Trophoblast cell (in vitro differentiated cells and primary cell): ENCODE measurements around the gene RAB11FIP3.

Experiments used
- DNase-seq, 2 donors: peaks; one replicate each; pipeline ENCODE4 v3.0.0-alpha.2; 2016
- H2AFZ ChIP-seq: 2 replicates; pipeline ENCODE4 v1.6.1; 2013; ENCODE audit warnings: low read length, moderate library complexity, mild to moderate bottlenecking; ENCODE audit not compliant: insufficient read depth, poor library complexity
- H2AK5ac ChIP-seq: 2 replicates; pipeline ENCODE4 v1.6.1; 2013; ENCODE audit warnings: mild to moderate bottlenecking, low read length
- H2BK120ac ChIP-seq: 2 replicates; pipeline ENCODE4 v1.6.1; 2013; ENCODE audit warnings: low read length, mild to moderate bottlenecking, moderate library complexity; ENCODE audit not compliant: insufficient read depth, poor library complexity
- H2BK12ac ChIP-seq: 2 replicates; pipeline ENCODE4 v1.6.1; 2013; ENCODE audit warnings: mild to moderate bottlenecking, low read length, moderate library complexity
- H2BK5ac ChIP-seq: 2 replicates; pipeline ENCODE4 v1.6.1; 2013; ENCODE audit warnings: low read length, low read depth, moderate library complexity, mild to moderate bottlenecking; ENCODE audit not compliant: poor library complexity
- H3K14ac ChIP-seq: 2 replicates; pipeline ENCODE4 v1.6.1; 2013; ENCODE audit warnings: mild to moderate bottlenecking, low read length
- H3K18ac ChIP-seq: 2 replicates; pipeline ENCODE4 v1.6.1; 2013; ENCODE audit warnings: mild to moderate bottlenecking, low read length
- H3K23ac ChIP-seq: 2 replicates; pipeline ENCODE4 v1.6.1; 2013; ENCODE audit warnings: low read length
- H3K27ac ChIP-seq: 2 replicates; pipeline ENCODE4 v1.5.1; 2013; ENCODE audit warnings: low read depth, mild to moderate bottlenecking, inconsistent platforms, low read length, moderate library complexity
- H3K27me3 ChIP-seq: 2 replicates; pipeline ENCODE4 v1.6.1; 2013; ENCODE audit warnings: inconsistent platforms, mild to moderate bottlenecking, low read length, moderate library complexity; ENCODE audit not compliant: insufficient read depth
- H3K36me3 ChIP-seq, 2 experiments: 1 replicate in 1 of 2; 2 replicates in 1 of 2; pipeline ENCODE4 v1.6.1; 2013; ENCODE audit warnings: low read length in 2 of 2, mild to moderate bottlenecking in 2 of 2, moderate library complexity in 1 of 2; ENCODE audit not compliant: insufficient read depth in 2 of 2, control insufficient read depth in 1 of 2
- H3K4ac ChIP-seq: 2 replicates; pipeline ENCODE4 v1.6.1; 2013; ENCODE audit warnings: low read depth, mild to moderate bottlenecking, low read length, moderate library complexity
- H3K4me1 ChIP-seq, 2 experiments: 1 replicate in 1 of 2; 2 replicates in 1 of 2; pipeline ENCODE4 v1.6.1; 2013; ENCODE audit warnings: low read length in 2 of 2, mild to moderate bottlenecking in 2 of 2, moderate library complexity in 1 of 2; ENCODE audit not compliant: insufficient read depth in 2 of 2, control insufficient read depth in 1 of 2
- H3K4me2 ChIP-seq: 2 replicates; pipeline ENCODE4 v1.6.1; 2013; ENCODE audit warnings: inconsistent platforms, mild to moderate bottlenecking, low read length, moderate library complexity
- H3K4me3 ChIP-seq: 2 replicates; pipeline ENCODE4 v1.5.1; 2013; ENCODE audit warnings: mild to moderate bottlenecking, low read depth, low read length, inconsistent platforms
- H3K79me1 ChIP-seq: one replicate; pipeline ENCODE4 v1.6.1; 2013; ENCODE audit warnings: low read length
- H3K79me2 ChIP-seq: 2 replicates; pipeline ENCODE4 v1.6.1; 2013; ENCODE audit warnings: low read length, mild to moderate bottlenecking; ENCODE audit not compliant: control insufficient read depth, insufficient read depth, poor library complexity
- H3K9ac ChIP-seq: 2 replicates; pipeline ENCODE4 v1.6.1; 2013; ENCODE audit warnings: mild to moderate bottlenecking, low read length
- H3K9me3 ChIP-seq: 2 replicates; pipeline ENCODE4 v1.6.1; 2013; ENCODE audit warnings: low read depth, mild to moderate bottlenecking, control low read depth, inconsistent platforms, low read length; ENCODE audit not compliant: insufficient read depth
- H4K12ac ChIP-seq: 2 replicates; pipeline ENCODE4 v1.6.1; 2013; ENCODE audit warnings: low read depth, mild to moderate bottlenecking, low read length, moderate library complexity
- H4K8ac ChIP-seq: 2 replicates; pipeline ENCODE4 v1.6.1; 2013; ENCODE audit warnings: low read depth, mild to moderate bottlenecking, low read length, moderate library complexity
- H4K91ac ChIP-seq: one replicate; pipeline ENCODE4 v1.6.1; 2013; ENCODE audit warnings: low read depth, mild to moderate bottlenecking, low read length, moderate library complexity
- WGBS: extraction: QIAGEN DNeasy Blood & Tissue Kit; methylation state at CpG from one replicate; pipeline ENCODE4 v1.1.7; 2013; ENCODE audit warnings: missing lambda C conversion rate; ENCODE audit not compliant: insufficient read length, insufficient coverage; ENCODE audit errors: extremely low coverage; 5-methylcytosine and 5-hydroxymethylcytosine counted together

Gene RAB11FIP3

DNA sequence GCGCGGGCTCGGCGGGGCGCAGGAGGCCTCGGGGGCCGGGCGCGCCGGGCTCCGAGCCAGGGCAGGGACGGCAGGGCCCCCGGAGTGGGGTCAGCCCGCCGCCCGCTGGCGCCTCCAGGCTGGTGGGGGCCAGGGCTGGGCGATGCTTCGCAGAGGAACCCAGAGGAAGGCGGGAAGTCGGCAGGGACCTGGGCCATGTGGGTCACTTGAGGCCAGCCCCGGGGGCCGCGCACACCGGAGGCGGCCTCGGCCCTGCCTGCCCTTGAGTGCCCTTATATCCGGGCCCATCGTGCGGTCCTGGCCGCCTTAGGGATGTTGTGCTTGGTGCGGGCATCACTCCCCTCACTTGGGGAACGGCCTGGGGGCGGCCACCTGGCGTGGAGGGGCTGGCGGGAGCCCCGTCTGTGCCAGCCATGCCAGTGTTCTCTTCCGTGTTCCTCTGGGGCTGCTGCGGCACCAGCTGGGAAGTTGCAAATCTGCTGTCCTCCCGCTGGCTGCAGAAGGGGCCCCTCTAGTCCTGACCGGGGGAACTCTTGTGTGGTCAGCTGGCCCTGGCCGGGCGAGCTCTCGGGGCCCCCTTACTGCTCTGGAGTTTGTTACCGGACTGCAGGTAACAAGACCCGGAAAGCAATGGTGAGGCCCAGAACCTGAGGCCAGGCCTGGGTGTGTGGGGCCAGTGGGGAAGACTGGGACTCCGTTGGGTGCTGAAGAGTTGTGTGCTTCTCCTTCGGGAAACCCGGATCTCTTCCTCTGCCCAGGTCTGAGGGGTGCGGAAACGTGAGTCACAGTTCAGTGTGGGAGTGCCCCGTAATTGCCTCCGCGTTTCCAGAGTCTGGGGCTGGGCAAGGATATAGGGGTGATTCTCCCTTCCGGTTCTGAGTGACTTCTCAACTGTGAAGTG lies 102.9 kb downstream of the RAB11FIP3 start:
- no CpG with 5 or more reads among the region's 55 CpGs for WGBS
- Histone ChIP-seq H3K9ac (peak overlapping the region; percentile 85), H2BK12ac (no peak overlapping the region), H4K8ac (peak overlapping the region; percentile 68), H3K23ac (no peak overlapping the region), H3K4me1 (peaks cover 25 to 30% of the 10 kb centered on the region in 2 experiments), H4K12ac (peak overlapping the region; percentile 69), H3K79me2 (peaks cover 23% of the 10 kb centered on the region), H3K18ac (peak overlapping the region; percentile 9), H3K4me3 (peak overlapping the region; percentile 76), H2AK5ac (peak overlapping the region; percentile 0), H2BK5ac (no peak overlapping the region), H3K27me3 (no peaks in the 10 kb centered on the region), H3K27ac (no peak overlapping the region), H2AFZ (peak overlapping the region; percentile 37), H3K79me1 (peaks cover 10% of the 10 kb centered on the region), H3K36me3 (peaks cover 4 to 8% of the 10 kb centered on the region in 2 experiments), H2BK120ac (no peak overlapping the region), H3K4me2 (peak overlapping the region; percentile 72), H3K9me3 (no peaks in the 10 kb centered on the region), H3K14ac (peak overlapping the region; percentile 4), H3K4ac (peak overlapping the region; percentile 3), H4K91ac (peak overlapping the region; percentile 71)
- DNase-seq, result peak; percentile 38 to 54

- H4K8ac ChIP-seq, result no peak overlapping the region
- H4K91ac ChIP-seq, result no peak overlapping the region
- H3K36me3 ChIP-seq, result peaks cover 4 to 8% of the 10 kb centered on the region in 2 experiments
- no peak overlapping the region for H3K14ac ChIP-seq
- H3K18ac ChIP-seq, result no peak overlapping the region
- peak overlapping the region; percentile 72 for H3K4me2 ChIP-seq
- no peak overlapping the region for H2BK5ac ChIP-seq
- peak overlapping the region; percentile 3 for H3K4ac ChIP-seq
- WGBS, result no CpG with 5 or more reads among the region's 12 CpGs
- peaks cover 28% of the 10 kb centered on the region for H3K79me2 ChIP-seq
- DNase-seq, result no peak
- no peaks in the 10 kb centered on the region for H3K27me3 ChIP-seq
- H3K23ac ChIP-seq, result no peak overlapping the region
- H3K9ac ChIP-seq, result no peak overlapping the region
- no peak overlapping the region for H2AFZ ChIP-seq
- peaks cover 27 to 32% of the 10 kb centered on the region in 2 experiments for H3K4me1 ChIP-seq
- H4K12ac ChIP-seq, result no peak overlapping the region
- no peak overlapping the region for H3K27ac ChIP-seq
- peaks cover 10% of the 10 kb centered on the region for H3K79me1 ChIP-seq
- H3K4me3 ChIP-seq, result no peak overlapping the region
- H2BK12ac ChIP-seq, result no peak overlapping the region
- no peak overlapping the region for H2BK120ac ChIP-seq
- H2AK5ac ChIP-seq, result no peak overlapping the region
- no peaks in the 10 kb centered on the region for H3K9me3 ChIP-seq
Observed at GRCh38 chr16:529012-529575, 103.6 kb downstream of the RAB11FIP3 start.

GRCh38 chr16:530111-530817 lies 104.8 kb downstream of the RAB11FIP3 start:
- Histone ChIP-seq H3K14ac (no peak overlapping the region), H3K4ac (peak overlapping the region; percentile 52), H2BK12ac (no peak overlapping the region), H2AK5ac (no peak overlapping the region), H2BK5ac (no peak overlapping the region), H3K18ac (peak overlapping the region; percentile 49), H2AFZ (no peak overlapping the region), H3K36me3 (peaks cover 6 to 8% of the 10 kb centered on the region in 2 experiments), H3K9ac (no peak overlapping the region), H4K91ac (no peak overlapping the region), H3K4me2 (no peak overlapping the region), H3K4me1 (peaks cover 27 to 29% of the 10 kb centered on the region in 2 experiments), H3K23ac (no peak overlapping the region), H4K8ac (no peak overlapping the region), H2BK120ac (no peak overlapping the region), H3K27ac (no peak overlapping the region), H3K4me3 (peak overlapping the region; percentile 45), H4K12ac (no peak overlapping the region), H3K79me1 (peaks cover 10% of the 10 kb centered on the region), H3K27me3 (no peaks in the 10 kb centered on the region), H3K79me2 (peaks cover 28% of the 10 kb centered on the region), H3K9me3 (no peaks in the 10 kb centered on the region)
- DNase-seq, result no peak
- WGBS, result no CpG with 5 or more reads among the region's 23 CpGs

DNA sequence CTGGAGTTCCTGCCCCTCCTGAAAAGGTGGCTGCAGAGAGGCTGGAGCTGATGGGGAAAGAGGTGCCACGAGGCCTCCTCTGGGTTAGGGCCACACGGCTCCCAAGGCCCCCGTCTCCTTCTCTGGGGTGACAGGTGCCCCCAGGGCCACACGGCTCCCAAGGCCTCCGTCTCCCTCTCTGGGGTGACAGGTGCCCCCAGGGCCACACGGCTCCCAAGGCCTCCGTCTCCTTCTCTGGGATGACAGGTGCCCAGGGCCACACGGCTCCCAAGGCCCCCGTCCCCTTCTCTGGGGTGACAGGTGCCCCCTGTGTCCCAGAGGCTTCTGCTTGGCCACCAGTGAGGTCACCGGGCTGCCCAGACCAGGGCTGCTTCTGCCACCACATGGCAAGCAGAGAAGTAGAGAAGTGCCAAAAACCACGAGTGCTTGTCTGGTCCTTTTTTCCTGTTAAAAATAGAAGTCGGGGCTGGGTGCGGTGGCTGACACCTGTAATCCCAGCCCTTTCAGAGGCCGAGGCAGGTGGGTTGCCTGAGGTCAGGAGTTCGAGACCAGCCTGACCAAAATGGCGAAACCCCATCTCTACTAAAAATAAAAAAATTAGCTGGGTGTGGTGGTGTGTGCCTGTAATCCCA lies 106.2 kb downstream of the RAB11FIP3 start:
- Histone ChIP-seq H3K23ac (no peak overlapping the region), H3K79me2 (peaks cover 27% of the 10 kb centered on the region), H3K9me3 (no peaks in the 10 kb centered on the region), H3K4me1 (peaks cover 16 to 17% of the 10 kb centered on the region in 2 experiments), H3K18ac (no peak overlapping the region), H3K27me3 (no peaks in the 10 kb centered on the region), H4K12ac (no peak overlapping the region), H3K14ac (no peak overlapping the region), H3K27ac (no peak overlapping the region), H3K4me2 (no peak overlapping the region), H4K8ac (no peak overlapping the region), H4K91ac (no peak overlapping the region), H3K4me3 (no peak overlapping the region), H2BK120ac (no peak overlapping the region), H2BK12ac (no peak overlapping the region), H3K9ac (no peak overlapping the region), H3K4ac (peak overlapping the region; percentile 19), H2BK5ac (no peak overlapping the region), H2AK5ac (no peak overlapping the region), H3K36me3 (peaks cover 8 to 9% of the 10 kb centered on the region in 2 experiments), H3K79me1 (peaks cover 9% of the 10 kb centered on the region), H2AFZ (no peak overlapping the region)
- DNase-seq, result no peak
- WGBS, result no CpG with 5 or more reads among the region's 16 CpGs
